HepG2 (cell line): ENCODE results near the gene DCTN3. TPM values are rescaled to one million over a fixed set of nuclear protein-coding genes. Genes with fewer than 3 reads are reported as not detected.

Source experiments
- CREB1 ChIP-seq, 2 experiments: fragments of 450-650 bp in 1 of 2; IDR thresholded peaks; 2 replicates each; pipeline ENCODE4 v1.6.1; 2016 to 2017; ENCODE audit warnings: control low read depth in 1 of 2, mild to moderate bottlenecking in 1 of 2, missing compliant biosample characterization in 1 of 2, missing genetic modification characterization in 1 of 2
- KAT8 ChIP-seq: IDR thresholded peaks from 2 replicates; pipeline ENCODE4 v1.6.1; 2016; ENCODE audit warnings: missing genetic modification reagents, missing compliant biosample characterization
- RXRA ChIP-seq: sonication (generic); formaldehyde crosslinking; IDR thresholded peaks from 2 replicates; pipeline ENCODE4 v1.5.1; 2020; ENCODE audit warnings: missing genetic modification reagents
- TAF15 ChIP-seq: fragments of 200-400 bp; formaldehyde crosslinking; IDR thresholded peaks from one replicate; pipeline ENCODE4 v1.6.1; 2018; ENCODE audit warnings: mild to moderate bottlenecking, low read depth, low read length; ENCODE audit not compliant: poor library complexity, severe bottlenecking
- ZNF749 ChIP-seq: sonication (generic); formaldehyde crosslinking; IDR thresholded peaks from 2 replicates; pipeline ENCODE4 v1.8.0; 2022; ENCODE audit warnings: mild to moderate bottlenecking, missing genetic modification reagents, moderate library complexity, borderline replicate concordance
- polyA plus RNA-seq, 8 experiments: library from polyadenylated mRNA; depleted of rRNA in 3 of 8; stranded (reverse) in 7 of 8; unstranded in 1 of 8; fragments of >200 nt; fragmentation: Illumina TruSeq in 4 of 8; extraction: Trizol in 4 of 8; gene quantifications; 2 replicates each; pipeline versions ENCODE4 v1.2.1 to v1.2.3, GENCODE V29; 2011 to 2016; ENCODE audit warnings: low read depth in 4 of 8, missing spikeins in 1 of 8, mixed read lengths in 1 of 8; ENCODE audit not compliant: insufficient read depth in 1 of 8
- total RNA-seq, 5 experiments: library from RNA; depleted of rRNA; stranded (reverse); fragments of >200 nt; fragmentation: Illumina TruSeq; extraction: Trizol; gene quantifications; 2 replicates each; pipeline ENCODE4 v1.2.3, GENCODE V29; 2016; ENCODE audit warnings: low read depth in 1 of 5
- TF ChIP-seq, protein P1 (sequence below): sonication (generic); formaldehyde crosslinking; IDR thresholded peaks from 2 replicates; pipeline ENCODE4 v1.4.0; 2020; ENCODE audit warnings: missing genetic modification reagents
- TF ChIP-seq, protein P2 (sequence below), 2 experiments: sonication (generic) in 1 of 2; formaldehyde crosslinking in 1 of 2; IDR thresholded peaks; 2 replicates each; pipeline versions ENCODE4 v1.5.1 to v1.6.1; 2011 to 2020; ENCODE audit warnings: borderline replicate concordance in 1 of 2, low read depth in 1 of 2, low read length in 1 of 2, mild to moderate bottlenecking in 1 of 2, missing genetic modification reagents in 1 of 2, moderate library complexity in 1 of 2
- TF ChIP-seq, protein P3 (sequence below): sonication (generic); formaldehyde crosslinking; IDR thresholded peaks from 2 replicates; pipeline ENCODE4 v1.4.0; 2020; ENCODE audit warnings: missing genetic modification reagents
- TF ChIP-seq, protein P4 (sequence below): sonication (generic); formaldehyde crosslinking; IDR thresholded peaks from 2 replicates; pipeline ENCODE4 v1.4.0; 2020; ENCODE audit warnings: missing genetic modification reagents
- TF ChIP-seq, protein P5 (sequence below): sonication (generic); formaldehyde crosslinking; IDR thresholded peaks from 2 replicates; pipeline ENCODE4 v1.4.0; 2020; ENCODE audit warnings: missing genetic modification reagents
- TF ChIP-seq, protein P6 (sequence below): sonication (generic); formaldehyde crosslinking; IDR thresholded peaks from 2 replicates; pipeline ENCODE4 v1.4.0; 2020; ENCODE audit warnings: missing genetic modification reagents, borderline replicate concordance

Gene DCTN3
- total and polyA plus RNA-seq, 2 of the 13 experiments (the other 11 are each of a cell fraction or from before 2014, with no cell fraction given) = 27.4 to 34.5 TPM

DNA sequence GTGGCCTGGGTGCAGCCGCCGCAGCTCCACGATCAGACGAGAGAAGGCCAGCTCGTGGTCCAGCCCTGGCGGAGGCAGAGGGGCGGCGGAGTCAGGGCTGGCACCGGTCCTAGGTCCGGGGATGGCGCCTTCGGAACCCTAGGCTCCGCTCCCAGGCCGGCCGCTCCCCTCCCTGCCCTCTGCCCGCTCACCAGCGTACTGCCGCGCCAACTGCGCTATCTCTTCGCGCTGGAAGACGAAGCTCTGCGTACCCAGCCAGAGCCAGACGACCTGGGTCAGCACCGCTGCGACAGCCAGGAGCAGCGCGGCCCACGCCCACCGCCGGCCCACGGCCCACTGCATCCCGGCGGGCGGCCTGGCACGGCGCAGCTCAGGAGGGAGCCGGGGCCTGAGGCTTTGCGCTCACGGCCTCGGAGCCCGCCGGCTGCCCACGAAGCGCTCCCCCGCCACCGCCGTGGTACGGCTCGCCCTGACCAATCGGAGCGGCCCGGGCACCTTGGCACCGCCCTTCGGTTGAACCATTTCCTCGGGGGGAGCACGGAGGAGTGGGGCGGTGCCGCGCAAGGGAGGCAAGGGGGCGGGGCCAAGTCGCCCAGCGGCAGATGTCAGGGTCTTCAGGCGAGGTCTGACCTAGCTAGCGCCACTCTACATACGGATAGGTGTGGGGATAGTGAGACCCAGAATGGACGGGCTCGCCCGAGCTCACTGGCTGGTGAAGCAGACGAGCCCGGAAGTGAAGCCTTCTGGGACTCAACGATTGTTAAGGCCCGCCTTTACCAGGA lies 17.3 kb upstream of the DCTN3 start, which contains the start of gene SIGMAR1 (continued):
- TF ChIP-seq, protein P1, sequence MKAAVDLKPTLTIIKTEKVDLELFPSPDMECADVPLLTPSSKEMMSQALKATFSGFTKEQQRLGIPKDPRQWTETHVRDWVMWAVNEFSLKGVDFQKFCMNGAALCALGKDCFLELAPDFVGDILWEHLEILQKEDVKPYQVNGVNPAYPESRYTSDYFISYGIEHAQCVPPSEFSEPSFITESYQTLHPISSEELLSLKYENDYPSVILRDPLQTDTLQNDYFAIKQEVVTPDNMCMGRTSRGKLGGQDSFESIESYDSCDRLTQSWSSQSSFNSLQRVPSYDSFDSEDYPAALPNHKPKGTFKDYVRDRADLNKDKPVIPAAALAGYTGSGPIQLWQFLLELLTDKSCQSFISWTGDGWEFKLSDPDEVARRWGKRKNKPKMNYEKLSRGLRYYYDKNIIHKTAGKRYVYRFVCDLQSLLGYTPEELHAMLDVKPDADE (CRISPR knock-in tag) = peak; percentile 73; the same call in 1 of the 2 replicates
- TF ChIP-seq, protein P2, sequence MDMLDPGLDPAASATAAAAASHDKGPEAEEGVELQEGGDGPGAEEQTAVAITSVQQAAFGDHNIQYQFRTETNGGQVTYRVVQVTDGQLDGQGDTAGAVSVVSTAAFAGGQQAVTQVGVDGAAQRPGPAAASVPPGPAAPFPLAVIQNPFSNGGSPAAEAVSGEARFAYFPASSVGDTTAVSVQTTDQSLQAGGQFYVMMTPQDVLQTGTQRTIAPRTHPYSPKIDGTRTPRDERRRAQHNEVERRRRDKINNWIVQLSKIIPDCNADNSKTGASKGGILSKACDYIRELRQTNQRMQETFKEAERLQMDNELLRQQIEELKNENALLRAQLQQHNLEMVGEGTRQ (IDR thresholded peaks at IDR 0.05; ENCODE audit: low read depth, low read length) = no peak
- TF ChIP-seq, protein P2 (CRISPR knock-in tag; IDR thresholded peaks at IDR 0.05; ENCODE audit: borderline replicate concordance) = peak; percentile 22; the same call in 1 of the 2 replicates
- TF ChIP-seq, protein P3, sequence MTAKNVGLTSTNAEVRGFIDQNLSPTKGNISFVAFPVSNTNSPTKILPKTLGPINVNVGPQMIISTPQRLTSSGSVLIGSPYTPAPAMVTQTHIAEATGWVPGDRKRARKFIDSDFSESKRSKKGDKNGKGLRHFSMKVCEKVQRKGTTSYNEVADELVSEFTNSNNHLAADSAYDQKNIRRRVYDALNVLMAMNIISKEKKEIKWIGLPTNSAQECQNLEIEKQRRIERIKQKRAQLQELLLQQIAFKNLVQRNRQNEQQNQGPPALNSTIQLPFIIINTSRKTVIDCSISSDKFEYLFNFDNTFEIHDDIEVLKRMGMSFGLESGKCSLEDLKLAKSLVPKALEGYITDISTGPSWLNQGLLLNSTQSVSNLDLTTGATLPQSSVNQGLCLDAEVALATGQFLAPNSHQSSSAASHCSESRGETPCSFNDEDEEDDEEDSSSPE (CRISPR knock-in tag) = peak; percentile 86
- TF ChIP-seq, protein P4, sequence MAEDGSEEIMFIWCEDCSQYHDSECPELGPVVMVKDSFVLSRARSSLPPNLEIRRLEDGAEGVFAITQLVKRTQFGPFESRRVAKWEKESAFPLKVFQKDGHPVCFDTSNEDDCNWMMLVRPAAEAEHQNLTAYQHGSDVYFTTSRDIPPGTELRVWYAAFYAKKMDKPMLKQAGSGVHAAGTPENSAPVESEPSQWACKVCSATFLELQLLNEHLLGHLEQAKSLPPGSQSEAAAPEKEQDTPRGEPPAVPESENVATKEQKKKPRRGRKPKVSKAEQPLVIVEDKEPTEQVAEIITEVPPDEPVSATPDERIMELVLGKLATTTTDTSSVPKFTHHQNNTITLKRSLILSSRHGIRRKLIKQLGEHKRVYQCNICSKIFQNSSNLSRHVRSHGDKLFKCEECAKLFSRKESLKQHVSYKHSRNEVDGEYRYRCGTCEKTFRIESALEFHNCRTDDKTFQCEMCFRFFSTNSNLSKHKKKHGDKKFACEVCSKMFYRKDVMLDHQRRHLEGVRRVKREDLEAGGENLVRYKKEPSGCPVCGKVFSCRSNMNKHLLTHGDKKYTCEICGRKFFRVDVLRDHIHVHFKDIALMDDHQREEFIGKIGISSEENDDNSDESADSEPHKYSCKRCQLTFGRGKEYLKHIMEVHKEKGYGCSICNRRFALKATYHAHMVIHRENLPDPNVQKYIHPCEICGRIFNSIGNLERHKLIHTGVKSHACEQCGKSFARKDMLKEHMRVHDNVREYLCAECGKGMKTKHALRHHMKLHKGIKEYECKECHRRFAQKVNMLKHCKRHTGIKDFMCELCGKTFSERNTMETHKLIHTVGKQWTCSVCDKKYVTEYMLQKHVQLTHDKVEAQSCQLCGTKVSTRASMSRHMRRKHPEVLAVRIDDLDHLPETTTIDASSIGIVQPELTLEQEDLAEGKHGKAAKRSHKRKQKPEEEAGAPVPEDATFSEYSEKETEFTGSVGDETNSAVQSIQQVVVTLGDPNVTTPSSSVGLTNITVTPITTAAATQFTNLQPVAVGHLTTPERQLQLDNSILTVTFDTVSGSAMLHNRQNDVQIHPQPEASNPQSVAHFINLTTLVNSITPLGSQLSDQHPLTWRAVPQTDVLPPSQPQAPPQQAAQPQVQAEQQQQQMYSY (CRISPR knock-in tag) = peak; percentile 25; the same call in 1 of the 2 replicates
- TF ChIP-seq ZNF749 (CRISPR knock-in tag) (peak; percentile 72; the same call in 1 of the 2 replicates), TAF15 (no peak), KAT8 (CRISPR knock-in tag) (peak; percentile 64), CREB1 (IDR thresholded peaks at IDR 0.05) (0 out of 2 replicates have a peak, but pooled peaks have one; percentile 16), CREB1 (CRISPR knock-in tag; IDR thresholded peaks at IDR 0.05) (no peak), RXRA (CRISPR knock-in tag) (no peak)
- TF ChIP-seq, protein P5, sequence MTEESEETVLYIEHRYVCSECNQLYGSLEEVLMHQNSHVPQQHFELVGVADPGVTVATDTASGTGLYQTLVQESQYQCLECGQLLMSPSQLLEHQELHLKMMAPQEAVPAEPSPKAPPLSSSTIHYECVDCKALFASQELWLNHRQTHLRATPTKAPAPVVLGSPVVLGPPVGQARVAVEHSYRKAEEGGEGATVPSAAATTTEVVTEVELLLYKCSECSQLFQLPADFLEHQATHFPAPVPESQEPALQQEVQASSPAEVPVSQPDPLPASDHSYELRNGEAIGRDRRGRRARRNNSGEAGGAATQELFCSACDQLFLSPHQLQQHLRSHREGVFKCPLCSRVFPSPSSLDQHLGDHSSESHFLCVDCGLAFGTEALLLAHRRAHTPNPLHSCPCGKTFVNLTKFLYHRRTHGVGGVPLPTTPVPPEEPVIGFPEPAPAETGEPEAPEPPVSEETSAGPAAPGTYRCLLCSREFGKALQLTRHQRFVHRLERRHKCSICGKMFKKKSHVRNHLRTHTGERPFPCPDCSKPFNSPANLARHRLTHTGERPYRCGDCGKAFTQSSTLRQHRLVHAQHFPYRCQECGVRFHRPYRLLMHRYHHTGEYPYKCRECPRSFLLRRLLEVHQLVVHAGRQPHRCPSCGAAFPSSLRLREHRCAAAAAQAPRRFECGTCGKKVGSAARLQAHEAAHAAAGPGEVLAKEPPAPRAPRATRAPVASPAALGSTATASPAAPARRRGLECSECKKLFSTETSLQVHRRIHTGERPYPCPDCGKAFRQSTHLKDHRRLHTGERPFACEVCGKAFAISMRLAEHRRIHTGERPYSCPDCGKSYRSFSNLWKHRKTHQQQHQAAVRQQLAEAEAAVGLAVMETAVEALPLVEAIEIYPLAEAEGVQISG (CRISPR knock-in tag) = peak; percentile 75
- TF ChIP-seq, protein P6, sequence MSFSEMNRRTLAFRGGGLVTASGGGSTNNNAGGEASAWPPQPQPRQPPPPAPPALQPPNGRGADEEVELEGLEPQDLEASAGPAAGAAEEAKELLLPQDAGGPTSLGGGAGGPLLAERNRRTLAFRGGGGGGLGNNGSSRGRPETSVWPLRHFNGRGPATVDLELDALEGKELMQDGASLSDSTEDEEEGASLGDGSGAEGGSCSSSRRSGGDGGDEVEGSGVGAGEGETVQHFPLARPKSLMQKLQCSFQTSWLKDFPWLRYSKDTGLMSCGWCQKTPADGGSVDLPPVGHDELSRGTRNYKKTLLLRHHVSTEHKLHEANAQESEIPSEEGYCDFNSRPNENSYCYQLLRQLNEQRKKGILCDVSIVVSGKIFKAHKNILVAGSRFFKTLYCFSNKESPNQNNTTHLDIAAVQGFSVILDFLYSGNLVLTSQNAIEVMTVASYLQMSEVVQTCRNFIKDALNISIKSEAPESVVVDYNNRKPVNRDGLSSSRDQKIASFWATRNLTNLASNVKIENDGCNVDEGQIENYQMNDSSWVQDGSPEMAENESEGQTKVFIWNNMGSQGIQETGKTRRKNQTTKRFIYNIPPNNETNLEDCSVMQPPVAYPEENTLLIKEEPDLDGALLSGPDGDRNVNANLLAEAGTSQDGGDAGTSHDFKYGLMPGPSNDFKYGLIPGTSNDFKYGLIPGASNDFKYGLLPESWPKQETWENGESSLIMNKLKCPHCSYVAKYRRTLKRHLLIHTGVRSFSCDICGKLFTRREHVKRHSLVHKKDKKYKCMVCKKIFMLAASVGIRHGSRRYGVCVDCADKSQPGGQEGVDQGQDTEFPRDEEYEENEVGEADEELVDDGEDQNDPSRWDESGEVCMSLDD (CRISPR knock-in tag) = peak; percentile 16; the same call in 1 of the 2 replicates
